Measurements from ENCODE around the gene ATP11B.
"Not testable (repeated sequence)": the region's sequence is repeated elsewhere in the genome, so short reads cannot be mapped to it uniquely, and the experiment has no call there.

The ATP11B gene

GRCh38 chr3:182843478-182843877, 50.2 kb downstream of the ATP11B start:
- DNase-seq, result no peak

- no peak for DNase-seq
Observed at GRCh38 chr3:182848906-182849305, 55.6 kb downstream of the ATP11B start.

- DNase-seq, result no peak
Observed at GRCh38 chr3:182855076-182855475, 61.8 kb downstream of the ATP11B start.

GRCh38 chr3:182861348-182861747, 68.0 kb downstream of the ATP11B start:
- DNase-seq, result no peak

- no peak for DNase-seq
Observed at GRCh38 chr3:182862159-182862860, 69.0 kb downstream of the ATP11B start.

GRCh38 chr3:182869059-182869458, 75.8 kb downstream of the ATP11B start:
- no peak for DNase-seq

GRCh38 chr3:182870917-182871316, 77.6 kb downstream of the ATP11B start:
- DNase-seq, result not testable (repeated sequence)

- no peak for DNase-seq
Observed at GRCh38 chr3:182879031-182879611, 85.8 kb downstream of the ATP11B start.

GRCh38 chr3:182886497-182886896, 93.2 kb downstream of the ATP11B start:
- no peak for DNase-seq

GRCh38 chr3:182889948-182890629, 96.8 kb downstream of the ATP11B start:
- DNase-seq, result no peak

- DNase-seq, result no peak
Observed at GRCh38 chr3:182891364-182891763, 98.1 kb downstream of the ATP11B start.

- no peak for DNase-seq
Observed at GRCh38 chr3:182892226-182892625, 98.9 kb downstream of the ATP11B start.

- DNase-seq, result no peak
Observed at GRCh38 chr3:182895513-182896112, 102.3 kb downstream of the ATP11B start.

- DNase-seq, result no peak
Observed at GRCh38 chr3:182896553-182896952, 103.2 kb downstream of the ATP11B start.

- DNase-seq, result no peak
Observed at GRCh38 chr3:182902236-182902635, 108.9 kb downstream of the ATP11B start.

GRCh38 chr3:182904164-182904563, 110.9 kb downstream of the ATP11B start:
- no peak for DNase-seq

GRCh38 chr3:182905623-182906022, 112.3 kb downstream of the ATP11B start:
- DNase-seq, result no peak

GRCh38 chr3:182906036-182906435, 112.7 kb downstream of the ATP11B start:
- DNase-seq, result no peak

- no peak for DNase-seq
Observed at GRCh38 chr3:182908471-182908870, 115.2 kb downstream of the ATP11B start.

GRCh38 chr3:182909318-182910040, 116.2 kb downstream of the ATP11B start:
- no peak for DNase-seq

- DNase-seq, result no peak
Observed at GRCh38 chr3:182910936-182911781, 117.9 kb downstream of the ATP11B start.

GRCh38 chr3:182911782-182912111, 118.4 kb downstream of the ATP11B start:
- DNase-seq, result no peak
